D721Med (cell line): ENCODE data around the gene INSIG1.

Experiments used
- DNase-seq: peaks from one replicate; pipeline ENCODE4 v3.0.0; 2011; ENCODE audit warnings: low spot score; ENCODE audit not compliant: insufficient read length
- FAIRE-seq: peaks from 2 replicates; lab custom pipeline; 2011; peaks lifted over from hg19 to GRCh38; lab: Jason Lieb, UNC
- TF ChIP-seq, protein P1 (sequence below): IDR thresholded peaks from 2 replicates; pipeline ENCODE4 v1.5.1; 2012; ENCODE audit warnings: mild to moderate bottlenecking, control low read depth; ENCODE audit not compliant: insufficient read depth; ENCODE audit errors: missing control alignments

INSIG1 gene

DNA sequence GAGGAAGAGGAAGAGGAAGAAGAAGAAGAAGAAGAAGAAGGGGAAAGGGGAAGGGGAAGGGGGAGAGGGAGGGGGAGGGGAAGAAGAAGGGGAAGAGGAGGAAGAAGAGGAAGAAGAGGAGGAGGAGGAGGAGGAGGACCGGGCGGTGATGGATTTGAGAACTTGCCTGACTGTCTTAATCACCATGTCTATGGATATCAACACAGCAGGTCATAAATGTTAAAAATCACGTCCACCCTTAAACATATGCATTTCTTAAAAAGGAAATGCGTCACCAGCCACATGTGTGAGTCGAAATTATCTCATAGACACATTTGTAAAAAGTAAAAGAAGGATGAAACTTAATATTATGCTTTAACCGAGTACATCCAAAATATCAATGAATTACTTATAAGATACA lies 42.1 kb upstream of the INSIG1 start:
- FAIRE-seq (no peak), DNase-seq (no peak)
- TF ChIP-seq, protein P1, sequence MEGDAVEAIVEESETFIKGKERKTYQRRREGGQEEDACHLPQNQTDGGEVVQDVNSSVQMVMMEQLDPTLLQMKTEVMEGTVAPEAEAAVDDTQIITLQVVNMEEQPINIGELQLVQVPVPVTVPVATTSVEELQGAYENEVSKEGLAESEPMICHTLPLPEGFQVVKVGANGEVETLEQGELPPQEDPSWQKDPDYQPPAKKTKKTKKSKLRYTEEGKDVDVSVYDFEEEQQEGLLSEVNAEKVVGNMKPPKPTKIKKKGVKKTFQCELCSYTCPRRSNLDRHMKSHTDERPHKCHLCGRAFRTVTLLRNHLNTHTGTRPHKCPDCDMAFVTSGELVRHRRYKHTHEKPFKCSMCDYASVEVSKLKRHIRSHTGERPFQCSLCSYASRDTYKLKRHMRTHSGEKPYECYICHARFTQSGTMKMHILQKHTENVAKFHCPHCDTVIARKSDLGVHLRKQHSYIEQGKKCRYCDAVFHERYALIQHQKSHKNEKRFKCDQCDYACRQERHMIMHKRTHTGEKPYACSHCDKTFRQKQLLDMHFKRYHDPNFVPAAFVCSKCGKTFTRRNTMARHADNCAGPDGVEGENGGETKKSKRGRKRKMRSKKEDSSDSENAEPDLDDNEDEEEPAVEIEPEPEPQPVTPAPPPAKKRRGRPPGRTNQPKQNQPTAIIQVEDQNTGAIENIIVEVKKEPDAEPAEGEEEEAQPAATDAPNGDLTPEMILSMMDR, result no peak

DNA sequence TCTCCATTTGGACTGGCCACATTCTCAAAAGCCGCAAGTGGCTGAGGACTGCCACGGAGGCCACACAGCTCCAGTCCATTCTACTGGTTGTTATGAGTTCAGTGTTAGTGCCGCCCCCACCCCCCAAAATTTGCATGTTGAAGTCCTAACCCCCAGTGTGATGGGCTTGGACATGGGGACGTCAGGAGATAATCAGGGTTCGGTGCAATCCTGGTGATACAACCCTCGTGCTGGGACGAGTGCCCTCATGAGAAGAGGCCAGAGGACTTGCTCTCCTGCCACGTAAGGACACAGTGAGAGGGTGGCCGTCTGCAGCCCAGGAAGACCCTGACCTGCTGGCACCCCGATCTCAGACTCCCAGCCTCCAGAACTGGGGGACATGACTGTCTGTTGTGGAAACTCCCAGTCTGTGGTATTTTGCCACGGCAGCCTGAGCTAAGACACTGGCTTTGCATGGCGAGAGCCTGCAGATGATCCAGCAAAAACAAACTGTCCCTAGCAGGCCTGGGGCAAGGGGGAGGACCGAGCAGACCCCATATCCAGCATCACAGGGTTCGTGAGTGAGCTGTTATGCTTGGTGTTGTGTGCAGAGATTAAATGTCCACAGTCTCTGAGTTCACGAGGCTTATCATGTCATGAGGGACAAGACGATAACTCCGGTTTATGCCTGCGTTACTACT lies 41.5 kb upstream of the INSIG1 start:
- TF ChIP-seq, protein P1, result no peak
- FAIRE-seq (no peak), DNase-seq (no peak)

DNA sequence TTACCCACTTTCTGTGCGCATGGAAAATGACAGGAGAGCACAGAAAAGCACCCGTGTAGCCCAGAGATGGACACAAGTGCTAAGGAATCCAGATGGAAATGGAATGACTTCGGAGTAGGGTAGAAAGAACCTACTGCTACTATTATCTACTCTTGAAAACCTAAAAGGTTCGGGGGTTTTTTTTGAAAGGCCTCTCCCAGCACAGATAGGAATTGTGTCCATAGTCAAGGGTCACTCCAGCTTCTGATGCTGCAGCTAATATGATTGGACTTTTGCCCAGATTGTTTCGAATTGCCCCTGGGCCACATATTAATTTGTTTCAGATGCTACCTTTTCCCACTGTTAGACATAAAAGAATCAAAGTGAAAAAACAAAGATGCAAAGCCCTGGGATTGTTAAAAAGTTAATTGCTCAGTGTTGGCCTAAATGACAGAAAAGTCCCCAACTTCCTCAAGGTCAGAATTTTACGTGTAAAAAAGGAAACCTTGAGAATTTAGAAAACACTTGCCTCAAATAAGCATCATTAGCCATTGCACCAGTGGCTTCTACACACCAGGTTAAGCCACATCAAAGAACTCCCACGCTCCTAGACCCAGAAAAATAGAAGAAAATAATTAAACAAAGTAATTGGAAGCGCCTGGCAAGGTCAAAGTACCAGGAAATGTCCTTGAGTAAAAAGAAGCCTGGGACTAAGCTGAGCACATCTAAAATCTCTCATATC lies 40.8 kb upstream of the INSIG1 start:
- no peak for FAIRE-seq
- TF ChIP-seq, protein P1, result no peak
- no peak for DNase-seq

DNA sequence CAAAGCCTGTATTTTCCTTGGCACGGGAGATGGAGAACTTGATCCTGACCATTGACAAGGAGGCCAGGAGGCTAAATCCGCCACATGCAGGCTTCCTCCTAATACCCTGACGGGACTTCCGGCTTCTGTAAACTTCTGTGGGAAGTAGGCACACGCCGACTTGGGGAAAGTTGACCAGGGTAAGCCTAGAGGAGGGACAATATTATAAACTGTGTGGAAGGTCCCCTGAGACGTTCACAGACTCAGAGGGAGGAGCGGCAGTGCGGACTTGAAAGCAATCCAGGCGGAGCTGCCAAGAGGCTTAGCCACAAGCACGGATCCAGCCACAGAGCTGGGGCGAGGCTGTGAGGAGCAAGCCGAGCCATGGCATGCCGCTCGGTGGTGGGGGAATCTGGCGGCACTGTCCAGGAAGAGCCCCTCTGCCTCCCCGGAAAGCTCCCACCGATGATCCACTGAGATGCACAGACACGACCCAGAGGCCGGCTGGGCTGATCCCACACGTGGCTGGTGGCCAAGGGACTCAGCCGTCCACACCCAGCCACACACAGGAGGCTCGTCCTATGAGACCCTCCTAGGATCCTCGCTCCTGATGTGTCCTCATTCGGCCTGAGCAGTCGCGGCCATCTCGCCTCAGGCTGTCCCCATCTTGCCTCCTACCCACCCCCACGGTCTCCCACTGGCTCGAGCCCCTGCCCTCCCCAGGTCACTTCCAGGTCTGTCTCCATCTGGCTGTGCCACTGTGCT lies 40.0 kb upstream of the INSIG1 start:
- no peak for FAIRE-seq
- TF ChIP-seq, protein P1, result no peak
- no peak for DNase-seq

DNA sequence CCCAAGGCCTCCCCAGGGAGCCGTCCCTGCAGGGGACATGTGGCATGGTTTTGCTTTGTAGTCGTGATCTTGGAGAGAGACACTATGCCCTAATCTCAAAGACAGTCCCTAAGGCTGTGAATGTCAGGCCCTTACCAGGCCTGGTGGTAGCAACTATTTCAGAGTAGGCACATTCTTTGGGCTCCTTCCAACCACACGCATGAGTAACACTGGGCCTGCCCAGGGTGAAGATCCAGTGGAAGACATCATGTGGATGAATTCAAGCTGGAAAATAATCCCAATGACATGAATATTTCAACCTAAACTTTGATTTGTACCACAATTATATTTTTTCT lies 39.5 kb upstream of the INSIG1 start:
- TF ChIP-seq, protein P1, result no peak
- DNase-seq (no peak), FAIRE-seq (no peak)

DNA sequence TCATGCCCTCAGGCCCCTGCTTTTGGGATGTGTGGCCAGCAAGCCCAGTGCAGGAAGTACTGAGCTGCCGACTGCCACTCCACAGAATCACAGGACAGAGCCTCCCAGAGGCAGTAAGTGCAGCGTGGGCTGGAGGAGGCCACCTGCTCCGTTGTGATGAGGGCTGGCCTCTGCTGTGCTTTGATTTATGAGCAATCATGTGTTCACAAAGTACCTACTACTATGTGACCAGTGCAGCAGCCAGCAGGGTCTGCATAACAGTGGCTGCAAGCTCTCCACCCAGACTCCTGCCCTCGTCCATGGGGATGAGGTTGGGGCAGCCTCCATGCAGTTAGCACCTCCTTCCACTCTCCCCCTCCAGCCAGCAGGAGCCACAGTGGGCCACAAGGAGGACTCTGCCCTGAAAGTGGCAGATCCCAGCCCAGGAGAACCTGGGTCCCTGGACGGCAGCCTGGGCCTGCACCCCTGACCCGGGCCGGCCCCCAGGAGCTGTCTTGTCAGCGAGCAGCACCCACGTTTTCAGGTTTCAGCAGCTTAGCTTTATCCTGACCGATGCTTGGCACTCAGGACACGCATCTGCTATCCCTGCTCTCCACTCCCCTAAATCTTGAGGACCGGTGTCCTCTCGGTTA lies 37.7 kb upstream of the INSIG1 start:
- no peak for DNase-seq
- no peak for FAIRE-seq
- TF ChIP-seq, protein P1, result no peak
